GM18951 (cell line): ENCODE measurements around the gene ALX3.

ENCODE experiments used
- POLR2A ChIP-seq: IDR thresholded peaks from 4 replicates; pipeline ENCODE4 v1.6.1; 2011; ENCODE audit warnings: mild to moderate bottlenecking; ENCODE audit not compliant: insufficient read length, insufficient read depth; ENCODE audit errors: extremely low read depth
- in situ Hi-C: fragments of 300-500 bp; cut with MboI; formaldehyde crosslinking; loops from one replicate; pipeline ENCODE4 v1.12.0; 2022; ENCODE audit warnings: low sequenced_read_pairs, mixed read lengths, inconsistent platforms; ENCODE audit not compliant: unreplicated experiment

The ALX3 gene

DNA sequence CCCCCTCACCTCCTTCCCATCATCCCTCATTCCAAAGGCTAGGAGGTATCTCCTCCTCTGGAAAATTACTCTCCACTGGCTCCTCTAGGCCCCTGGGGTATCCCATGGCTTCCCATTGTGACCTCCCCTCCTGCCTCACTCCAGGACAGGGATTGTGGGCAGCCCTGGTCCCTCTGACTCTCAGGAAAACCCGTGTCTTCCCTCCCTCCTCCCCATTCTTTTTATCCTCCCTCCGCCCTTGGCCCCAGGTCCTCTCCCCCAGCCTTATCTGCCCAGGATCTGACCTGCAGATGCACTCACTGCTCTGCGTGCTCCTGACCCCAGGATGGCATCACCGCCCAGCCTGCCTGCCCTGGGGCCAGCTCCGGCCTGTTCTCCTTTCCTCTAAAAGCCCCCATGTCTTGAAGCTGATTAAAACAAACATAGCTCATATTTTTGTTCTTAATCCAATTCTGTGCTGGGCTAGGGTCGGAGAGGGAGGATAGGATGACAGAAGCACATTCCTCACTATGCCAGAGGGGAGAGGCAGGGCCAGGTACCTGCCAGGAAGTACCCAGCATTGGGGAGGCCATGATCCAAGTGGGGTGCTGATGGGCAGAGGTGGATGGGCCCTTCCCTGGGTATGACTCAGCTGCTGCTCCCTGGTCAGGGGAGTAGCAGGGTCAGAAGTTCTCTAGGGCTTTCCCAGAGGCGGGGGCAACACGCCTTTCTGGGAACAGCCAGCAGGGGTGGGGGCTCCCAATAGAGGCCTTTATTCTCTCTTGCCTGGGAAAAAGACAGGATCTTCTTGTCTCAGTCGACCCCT is 28.0 kb upstream of the ALX3 start:
- in situ Hi-C loops = no loop called here
- TF ChIP-seq POLR2A = no peak

DNA sequence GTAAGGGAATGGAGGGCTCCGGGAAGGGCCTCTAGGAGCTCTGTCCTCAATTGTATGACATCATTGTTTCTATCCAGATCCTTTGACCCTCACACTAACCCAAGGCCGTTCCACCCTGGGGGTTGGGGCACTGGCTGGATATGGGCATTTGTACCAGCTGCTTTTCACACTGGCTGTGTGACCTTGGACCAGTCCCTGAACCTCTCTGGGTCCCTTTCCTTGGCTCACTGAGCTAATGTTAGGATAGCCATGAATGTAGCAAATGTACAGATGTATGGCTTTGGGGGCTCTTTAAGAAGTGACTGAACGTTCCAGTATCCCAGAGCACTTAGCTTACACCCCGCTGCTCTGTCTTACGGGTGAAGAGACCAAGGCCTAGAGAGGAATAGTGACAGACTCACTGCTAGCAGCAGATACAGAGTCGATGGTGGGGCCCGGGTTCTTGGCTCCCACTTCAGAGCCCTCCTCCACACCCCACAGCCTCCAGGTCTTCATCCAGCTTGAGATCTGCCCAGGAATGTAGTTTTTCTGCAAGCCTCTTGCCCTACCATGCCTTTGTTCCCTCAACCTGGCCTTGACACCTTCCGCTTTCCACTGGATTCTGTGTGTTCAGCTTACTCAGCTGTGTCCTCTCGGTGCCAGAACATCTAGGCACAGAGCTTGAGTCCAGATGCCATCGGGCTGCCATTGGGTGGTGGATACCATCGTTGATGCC is 27.2 kb upstream of the ALX3 start:
- TF ChIP-seq POLR2A = no peak
- in situ Hi-C loops = no loop called here

DNA sequence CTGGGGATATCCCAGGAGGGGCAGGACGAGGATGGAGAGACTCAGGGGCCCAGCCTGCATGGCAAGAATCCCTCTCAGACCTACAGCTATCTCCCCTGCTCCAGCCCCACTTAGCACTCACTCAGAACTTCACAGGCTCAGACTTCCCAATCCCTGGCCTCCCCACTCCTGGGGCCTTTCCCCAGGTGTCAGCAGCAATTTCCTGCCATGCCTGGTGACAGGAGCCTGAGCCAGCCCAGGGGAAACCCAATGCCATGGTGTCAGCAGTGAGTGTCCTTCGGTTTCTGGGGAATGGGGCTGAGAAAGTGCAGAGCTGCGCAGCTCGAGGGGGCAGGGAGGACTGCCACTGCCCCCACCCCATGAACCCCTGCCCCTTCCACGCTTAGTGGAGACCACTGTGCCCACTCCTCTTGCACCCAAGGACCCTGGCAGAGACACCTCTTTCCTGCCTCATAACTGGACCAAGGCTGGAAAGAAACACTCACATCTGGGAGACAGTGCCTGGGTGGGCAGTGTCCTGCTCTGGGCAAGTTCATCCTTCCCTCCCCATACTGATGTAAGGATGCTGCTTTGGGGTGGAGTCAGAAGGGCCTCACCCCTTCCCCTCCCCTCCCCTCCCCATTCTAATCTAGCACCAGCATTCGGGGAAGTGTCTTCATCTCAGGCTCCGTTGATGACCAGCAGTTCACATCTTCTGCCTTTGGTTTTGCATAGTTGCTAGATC is 24.6 kb upstream of the ALX3 start:
- in situ Hi-C loops = no loop called here

DNA sequence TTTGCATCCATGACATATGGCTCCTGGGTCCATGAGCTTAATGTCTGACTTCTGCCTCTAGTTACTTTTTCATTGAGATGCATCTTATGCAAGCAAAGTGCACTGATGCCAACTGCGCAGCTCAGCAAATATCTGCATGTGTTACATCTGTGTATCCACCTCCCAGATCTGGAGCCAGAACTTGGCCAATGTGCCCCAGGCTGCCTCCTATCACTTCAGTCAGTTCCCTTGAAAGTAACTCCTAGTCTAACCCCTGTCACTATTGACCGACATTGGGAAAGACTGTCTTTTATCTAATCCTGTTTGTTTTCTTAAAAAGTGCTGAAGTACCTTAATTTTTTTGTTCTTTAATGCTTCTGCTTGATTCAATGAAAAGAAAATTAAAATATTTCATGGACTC is 22.5 kb upstream of the ALX3 start:
- TF ChIP-seq POLR2A = no peak
- in situ Hi-C loops = no loop called here

More for the DNA sequence above, 24.6 kb upstream of the ALX3 start:
- TF ChIP-seq POLR2A = no peak

DNA sequence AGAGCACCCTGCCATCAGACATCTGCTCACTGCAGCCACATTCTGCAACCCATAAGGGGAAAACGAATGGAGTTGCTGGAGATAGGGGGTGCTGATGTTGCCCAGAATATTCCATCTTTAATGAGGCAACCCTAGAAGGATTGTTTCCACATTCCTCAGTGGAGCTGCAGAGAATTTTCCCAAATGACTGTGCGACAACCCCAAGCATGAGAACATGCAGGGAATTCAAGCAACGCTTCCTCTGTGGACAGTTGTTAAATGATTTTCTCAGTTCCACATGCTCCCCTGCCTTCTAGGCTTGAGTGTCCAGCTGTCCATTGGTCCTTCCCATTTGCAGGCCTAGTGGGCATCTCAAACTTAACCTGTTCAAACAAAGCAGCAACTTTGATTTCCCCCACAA is 21.3 kb upstream of the ALX3 start:
- TF ChIP-seq POLR2A = no peak
- in situ Hi-C loops = no loop called here

DNA sequence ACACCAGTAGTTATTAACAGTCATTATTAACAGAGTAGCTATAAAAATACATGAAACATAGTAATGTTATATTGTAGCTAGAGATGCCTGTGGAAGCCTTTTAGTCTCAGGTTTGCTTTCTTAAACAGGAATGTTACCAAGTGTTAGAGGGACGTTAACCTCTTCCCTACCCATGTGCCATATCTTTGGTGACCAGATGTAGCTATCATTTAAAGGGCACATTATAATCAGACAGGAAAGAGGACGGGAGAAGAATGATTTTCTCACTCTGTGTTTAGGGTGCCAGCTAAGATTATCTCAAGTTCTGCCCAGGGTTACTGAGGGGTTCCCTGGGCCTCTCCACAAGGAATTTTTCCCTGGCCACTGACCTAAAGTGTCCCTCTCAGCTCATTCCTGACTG is 20.9 kb upstream of the ALX3 start:
- no peak for TF ChIP-seq POLR2A
- in situ Hi-C loops = no loop called here

DNA sequence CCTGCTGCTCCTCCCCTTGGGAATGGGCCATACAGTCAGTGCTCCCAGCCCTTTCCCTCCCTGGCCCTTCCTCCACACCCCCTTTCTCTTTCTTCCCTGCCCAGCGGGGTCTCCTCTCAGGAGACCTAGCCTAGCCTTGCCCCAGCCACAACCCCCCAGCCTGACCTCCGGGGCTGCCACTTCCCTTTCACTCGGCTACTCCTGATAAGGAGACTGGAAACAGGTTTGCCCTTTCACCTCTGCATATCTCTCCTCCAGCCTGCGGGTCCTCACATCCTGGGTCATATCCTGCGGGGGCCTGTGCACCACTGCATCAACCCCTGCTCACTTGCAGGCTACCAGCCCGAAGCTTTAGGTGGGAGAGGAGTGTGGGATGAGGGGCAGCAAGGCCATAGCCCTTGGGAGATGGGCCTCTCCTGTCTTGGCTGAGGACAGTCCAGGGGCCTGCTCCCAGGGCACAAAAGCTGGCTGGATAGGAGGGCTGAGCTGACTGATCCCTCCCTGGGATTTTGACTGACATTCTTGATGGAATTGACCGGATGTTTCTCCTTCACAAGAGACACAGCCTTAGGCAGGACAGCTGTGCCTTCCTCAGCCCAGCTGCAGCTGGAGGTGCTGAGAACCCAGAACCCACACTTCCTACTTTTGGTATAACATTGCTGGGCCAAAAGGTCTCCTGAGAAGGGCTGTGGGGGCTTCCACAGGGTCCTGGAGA is 19.2 kb upstream of the ALX3 start:
- in situ Hi-C loops = no loop called here
- no peak for TF ChIP-seq POLR2A

DNA sequence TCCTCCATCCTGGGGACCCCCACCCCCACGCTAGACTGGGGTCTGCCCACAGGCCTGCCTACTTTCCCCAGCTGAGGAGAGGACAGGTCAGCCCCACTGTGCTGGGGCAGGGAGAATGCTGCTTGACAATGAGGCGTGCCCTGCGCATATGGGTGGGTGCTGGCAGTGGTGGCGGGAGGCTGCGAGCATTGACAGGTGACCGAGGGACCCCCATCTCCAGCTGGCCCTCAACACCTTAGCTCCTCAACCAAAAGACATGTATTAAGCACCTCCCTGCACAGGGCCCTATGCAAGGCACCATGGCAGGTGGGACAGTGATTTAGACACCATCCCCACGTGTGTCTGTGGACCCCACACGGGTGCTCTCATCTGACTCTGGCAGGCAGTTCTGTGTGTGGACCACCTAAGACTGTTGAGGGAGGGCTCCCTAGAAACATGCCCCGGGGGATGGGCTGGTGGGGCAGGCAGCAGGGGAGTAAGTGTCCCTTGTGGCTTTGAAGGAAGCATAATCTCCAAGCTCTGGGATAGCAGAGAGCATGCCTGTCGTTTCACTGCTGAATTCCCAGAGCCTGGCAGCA is 18.4 kb upstream of the ALX3 start:
- TF ChIP-seq POLR2A = no peak
- in situ Hi-C loops = no loop called here

DNA sequence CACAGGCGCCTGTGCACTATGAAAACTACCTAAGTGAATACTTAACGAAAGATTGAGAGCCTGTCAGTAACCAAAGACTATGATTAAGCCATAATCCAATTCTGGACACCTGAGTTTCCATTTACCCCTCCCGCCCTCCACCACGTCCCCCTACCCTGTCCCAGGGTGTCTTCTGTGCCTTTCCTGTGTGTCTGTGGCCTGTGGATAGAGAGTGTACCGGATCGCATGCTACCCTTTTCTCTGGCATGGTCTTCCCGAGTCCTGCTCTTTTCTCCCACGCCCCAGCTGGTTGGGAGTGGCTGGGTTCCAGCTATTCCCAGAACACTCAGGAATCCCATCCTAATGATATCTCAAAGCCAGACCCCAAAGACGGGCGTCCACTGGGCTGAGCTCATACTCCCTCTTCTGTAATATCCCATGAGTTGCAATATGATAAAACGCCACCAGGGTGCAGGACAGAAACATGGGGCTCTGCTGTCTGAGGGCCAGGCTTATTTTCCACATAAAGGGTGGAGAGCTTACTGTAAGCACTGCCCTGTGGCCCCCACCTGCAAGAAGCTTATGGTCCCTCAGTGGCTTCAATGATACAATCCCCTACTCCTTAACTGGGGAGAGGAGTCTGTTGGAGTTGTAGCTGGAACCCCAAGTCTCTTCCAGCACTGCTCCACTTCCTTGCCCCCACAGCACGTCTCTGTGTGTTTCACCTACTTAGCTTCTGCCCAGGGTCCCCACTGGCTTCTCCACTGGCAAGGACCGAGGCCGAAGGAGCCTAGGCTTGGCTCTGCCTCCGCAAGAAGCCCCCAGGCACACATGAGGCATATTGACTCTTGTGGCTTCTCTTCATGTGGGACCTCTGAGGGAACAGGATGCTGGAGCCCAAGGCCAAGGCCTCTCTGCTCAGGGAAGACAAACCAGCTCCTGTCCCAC is 17.6 kb upstream of the ALX3 start:
- in situ Hi-C loops = no loop called here
- no peak for TF ChIP-seq POLR2A

DNA sequence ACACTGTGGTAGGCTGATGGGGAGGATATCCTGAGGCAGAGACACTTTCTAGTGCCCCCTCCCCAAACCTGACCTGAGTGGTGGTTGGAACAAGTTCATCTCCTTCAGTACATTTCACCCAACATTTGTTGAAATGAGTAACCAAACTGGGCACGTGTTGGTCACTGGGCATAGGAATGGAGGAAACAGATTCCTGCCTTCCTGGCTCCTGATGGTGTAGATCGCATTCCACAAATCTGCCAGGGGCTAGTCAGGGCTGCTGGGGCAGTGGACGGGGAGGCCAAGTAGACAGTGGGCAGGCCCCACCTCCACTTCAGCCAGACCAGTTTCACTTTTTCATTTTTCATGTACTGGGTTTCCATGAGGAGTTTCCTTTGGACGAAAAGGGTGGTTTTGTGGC is 16.5 kb upstream of the ALX3 start:
- TF ChIP-seq POLR2A = no peak
- in situ Hi-C loops = no loop called here

DNA sequence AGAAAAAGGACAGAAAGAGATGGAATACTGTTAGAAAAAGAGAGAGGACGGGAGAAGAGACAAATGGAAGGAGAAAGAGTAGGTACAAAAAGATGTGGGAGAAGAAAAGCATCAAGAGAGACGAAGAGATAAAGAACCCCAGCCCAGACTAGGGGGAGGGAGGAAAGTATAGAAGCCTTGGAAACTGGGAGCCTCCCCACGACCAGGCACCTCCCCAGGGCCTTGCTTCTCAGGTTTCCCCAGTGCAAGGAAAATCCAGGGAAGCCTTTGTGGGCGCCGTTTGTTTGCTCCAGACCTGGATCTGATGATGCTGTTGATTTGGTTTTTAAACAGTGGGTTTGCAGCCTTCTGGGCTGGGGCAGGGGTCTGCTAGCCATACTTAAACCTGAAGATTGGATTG is 15.2 kb upstream of the ALX3 start:
- in situ Hi-C loops = no loop called here
- no peak for TF ChIP-seq POLR2A

DNA sequence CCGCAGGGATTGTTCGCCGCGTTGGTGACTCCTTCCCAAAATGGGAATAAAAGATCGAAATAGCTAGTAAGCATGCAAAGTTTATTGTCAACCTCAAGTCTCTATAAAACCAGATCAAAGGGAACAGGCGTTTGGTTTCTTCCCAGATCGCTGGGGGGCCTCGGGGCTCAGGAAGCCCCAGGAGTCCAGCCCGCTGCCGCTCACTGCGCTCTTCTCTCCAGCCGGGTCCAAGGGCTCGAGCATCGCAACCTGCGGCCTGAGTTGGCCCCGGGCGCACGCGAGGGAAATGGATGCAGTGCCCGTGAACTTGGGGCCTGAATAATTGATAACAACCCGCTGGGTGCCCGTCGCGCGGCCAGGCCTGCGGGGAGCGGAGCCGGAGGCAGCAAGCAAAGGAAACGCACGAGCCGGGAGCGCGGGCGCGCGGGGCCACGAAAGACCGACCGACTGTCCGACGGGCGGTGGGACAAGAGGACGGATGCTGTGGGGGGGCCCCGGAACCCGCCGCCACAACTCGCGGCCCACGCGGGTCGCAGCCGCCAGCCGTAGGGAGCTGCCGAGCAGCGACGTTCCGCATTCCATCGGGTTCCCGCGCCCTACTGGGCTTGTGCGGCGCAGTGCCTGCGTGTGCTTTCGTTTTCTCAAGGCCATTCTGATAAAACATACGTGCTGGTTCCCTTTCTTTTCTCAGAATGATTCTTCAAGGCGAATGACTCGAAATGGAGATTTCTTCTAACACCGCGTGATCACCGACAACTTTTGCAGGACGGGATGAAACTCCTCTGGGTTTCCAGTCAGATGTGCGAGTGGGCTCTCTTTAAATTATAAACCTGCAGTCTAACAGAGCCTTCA is 14.0 kb upstream of the ALX3 start:
- in situ Hi-C loops = no loop called here
- no peak for TF ChIP-seq POLR2A
